Dendritic cell treated with granulocyte-macrophage colony-stimulating factor and Interleukin-4, amounts not matched to agents 40 ng/mL and 50 ng/mL, for 4 days (primary cell): ENCODE data around the gene RAB27A.
"Not testable (repeated sequence)": the region's sequence is repeated elsewhere in the genome, so short reads cannot be mapped to it uniquely, and the experiment has no call there.

Experiments used
- H3K27ac Mint-ChIP-seq: one replicate; pipeline ENCODE4 v1.8.0; 2022; ENCODE audit warnings: mild to moderate bottlenecking, mixed read lengths
- H3K27me3 Mint-ChIP-seq: one replicate; pipeline ENCODE4 v1.8.0; 2022; ENCODE audit warnings: mild to moderate bottlenecking, mixed read lengths
- H3K36me3 Mint-ChIP-seq: one replicate; pipeline ENCODE4 v1.8.0; 2022; ENCODE audit warnings: low read depth, mixed read lengths
- H3K4me1 Mint-ChIP-seq: one replicate; pipeline ENCODE4 v1.8.0; 2022; ENCODE audit warnings: low read depth, mixed read lengths
- H3K4me3 Mint-ChIP-seq: one replicate; pipeline ENCODE4 v1.8.0; 2022; ENCODE audit warnings: mild to moderate bottlenecking, moderate library complexity, mixed read lengths
- H3K9me3 Mint-ChIP-seq: one replicate; pipeline ENCODE4 v1.8.0; 2022; ENCODE audit warnings: mixed read lengths
- intact Hi-C: fragments of 100-400 bp; cut with micrococcal nuclease; formaldehyde crosslinking; loops from one replicate; pipeline ENCODE4 v1.15.0; 2022

The RAB27A gene

DNA sequence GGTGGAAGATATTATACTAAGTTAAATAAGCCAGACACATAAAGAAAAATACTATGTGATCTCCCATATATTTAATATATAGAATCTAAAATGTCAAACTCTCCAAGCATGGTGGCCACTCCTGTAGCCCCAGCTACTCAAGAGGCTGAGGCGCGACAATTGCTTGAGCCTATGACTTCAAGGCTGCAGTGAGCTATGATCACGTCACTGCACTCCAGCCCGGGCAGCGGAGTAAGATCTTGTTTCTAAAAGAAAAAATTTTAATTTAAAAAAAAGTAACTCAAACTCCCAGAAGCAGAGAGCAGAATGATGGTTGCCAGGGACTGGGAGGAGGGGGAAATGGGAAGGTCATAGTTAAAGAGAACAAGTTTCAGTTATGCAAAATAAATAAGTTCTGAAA, 13.3 kb downstream of the RAB27A start:
- Mint-ChIP-seq H3K27ac (no peak overlapping the region), H3K4me3 (no peak overlapping the region), H3K27me3 (no peaks in the 10 kb centered on the region), H3K4me1 (peaks cover 42% of the 10 kb centered on the region), H3K36me3 (no peaks in the 10 kb centered on the region), H3K9me3 (no peaks in the 10 kb centered on the region)
- intact Hi-C loops = no loop called here

DNA sequence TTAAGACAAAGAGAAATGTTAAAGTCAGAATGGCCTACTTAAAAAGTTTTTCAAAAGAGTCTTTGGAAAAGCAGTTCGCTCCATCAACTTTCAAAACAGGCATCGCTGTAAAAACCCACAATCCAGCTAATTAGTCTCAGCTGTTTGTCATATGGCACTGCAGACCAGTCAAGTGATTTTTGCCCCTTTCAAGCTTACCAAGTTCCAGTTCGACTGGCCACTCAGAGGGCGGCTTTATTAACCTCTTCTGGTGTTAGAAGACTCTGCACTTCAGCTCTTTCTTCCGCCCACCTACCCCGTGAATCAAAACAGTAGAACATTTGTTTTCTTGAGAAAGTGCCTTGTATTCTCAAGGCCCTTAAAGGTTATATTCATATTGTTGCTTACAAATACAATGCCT, 19.3 kb downstream of the RAB27A start:
- intact Hi-C loops = no loop called here
- Mint-ChIP-seq H3K4me3 (no peak overlapping the region), H3K27ac (peak overlapping the region; percentile 16), H3K36me3 (peaks cover 14% of the 10 kb centered on the region), H3K4me1 (peaks cover 51% of the 10 kb centered on the region), H3K27me3 (no peaks in the 10 kb centered on the region), H3K9me3 (no peaks in the 10 kb centered on the region)

DNA sequence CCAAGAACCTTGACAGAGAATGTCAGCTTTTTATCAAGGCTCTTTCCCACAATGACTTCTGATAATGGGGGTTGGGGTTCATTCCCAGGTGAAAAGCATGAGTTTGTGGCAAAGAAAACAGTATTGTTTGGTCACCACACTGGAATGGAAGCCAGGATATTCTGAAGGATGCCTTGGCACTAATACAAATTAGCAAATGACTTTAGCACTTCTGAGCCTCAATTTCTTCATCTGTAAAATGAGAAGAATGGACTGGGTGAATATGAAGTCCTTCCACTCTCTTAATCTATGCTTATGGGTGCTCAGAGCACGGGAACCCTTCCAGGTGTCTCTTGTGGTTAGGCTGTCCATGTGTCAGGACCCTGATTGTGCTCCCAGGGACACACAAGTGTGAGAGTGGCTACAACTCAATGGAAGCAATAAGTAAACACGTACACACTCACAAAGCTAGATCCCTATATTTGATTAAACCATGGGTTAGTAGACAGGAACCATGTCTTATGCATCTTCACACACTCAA, 21.4 kb downstream of the RAB27A start:
- H3K27ac Mint-ChIP-seq = peak overlapping the region; percentile 79
- intact Hi-C loops = no loop called here
- no peaks in the 10 kb centered on the region for H3K27me3 Mint-ChIP-seq
- H3K36me3 Mint-ChIP-seq = peaks cover 16% of the 10 kb centered on the region
- H3K4me1 Mint-ChIP-seq = peaks cover 39% of the 10 kb centered on the region
- H3K9me3 Mint-ChIP-seq = no peaks in the 10 kb centered on the region
- no peak overlapping the region for H3K4me3 Mint-ChIP-seq

- intact Hi-C loops = no loop called here
Observed at GRCh38 chr15:55267401-55268175, 22.0 kb downstream of the RAB27A start.

GRCh38 chr15:55266547-55266946, 23.1 kb downstream of the RAB27A start:
- Mint-ChIP-seq H3K36me3 (peaks cover 16% of the 10 kb centered on the region), H3K4me1 (peaks cover 35% of the 10 kb centered on the region), H3K9me3 (no peaks in the 10 kb centered on the region), H3K27ac (peak overlapping the region; percentile 79), H3K27me3 (no peaks in the 10 kb centered on the region), H3K4me3 (no peak overlapping the region)
- intact Hi-C loops = no loop called here

More at GRCh38 chr15:55267401-55268175, 22.0 kb downstream of the RAB27A start:
- H3K27me3 Mint-ChIP-seq = no peaks in the 10 kb centered on the region
- H3K36me3 Mint-ChIP-seq = peaks cover 16% of the 10 kb centered on the region
- H3K27ac Mint-ChIP-seq = peak overlapping the region; percentile 79
- peak overlapping the region; percentile 54 for H3K4me3 Mint-ChIP-seq
- H3K9me3 Mint-ChIP-seq = no peaks in the 10 kb centered on the region
- peaks cover 36% of the 10 kb centered on the region for H3K4me1 Mint-ChIP-seq

- Mint-ChIP-seq H3K36me3 (peaks cover 5% of the 10 kb centered on the region), H3K9me3 (no peaks in the 10 kb centered on the region), H3K4me3 (no peak overlapping the region), H3K4me1 (peaks cover 40% of the 10 kb centered on the region), H3K27me3 (no peaks in the 10 kb centered on the region), H3K27ac (peak overlapping the region; percentile 14)
- intact Hi-C loops = no loop called here
Observed at GRCh38 chr15:55260562-55261131, 29.0 kb downstream of the RAB27A start.

DNA sequence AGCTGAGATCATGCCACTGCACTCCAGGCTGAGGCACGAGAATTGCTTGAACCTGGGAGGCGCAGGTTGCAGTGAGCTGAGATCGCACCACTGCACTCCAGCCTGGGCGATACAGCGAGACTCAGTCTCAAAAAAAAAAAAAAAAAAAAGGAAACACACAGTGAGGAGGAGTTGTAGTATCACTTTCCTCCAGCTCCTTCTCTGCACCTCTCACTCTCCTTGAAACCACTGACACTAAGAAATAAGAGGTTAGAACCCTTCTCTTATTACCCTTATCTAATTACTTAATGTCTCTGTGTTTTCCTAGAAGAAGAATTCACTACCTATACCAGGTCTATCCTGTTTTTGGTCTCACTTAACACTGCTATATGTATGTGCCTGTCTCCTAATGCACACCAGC, 31.7 kb downstream of the RAB27A start:
- no peak overlapping the region for H3K27ac Mint-ChIP-seq
- H3K9me3 Mint-ChIP-seq = no peaks in the 10 kb centered on the region
- peaks cover 61% of the 10 kb centered on the region for H3K4me1 Mint-ChIP-seq
- no peaks in the 10 kb centered on the region for H3K36me3 Mint-ChIP-seq
- intact Hi-C loops = loop anchor here (5.0 kb wide), 1 partner anchor 36 kb away; no protein-coding TSS in a partner anchor
- H3K27me3 Mint-ChIP-seq = no peaks in the 10 kb centered on the region
- H3K4me3 Mint-ChIP-seq = no peak overlapping the region

- Mint-ChIP-seq H3K9me3 (no peaks in the 10 kb centered on the region), H3K36me3 (no peaks in the 10 kb centered on the region), H3K27me3 (no peaks in the 10 kb centered on the region), H3K4me1 (peaks cover 69% of the 10 kb centered on the region), H3K27ac (no peak overlapping the region), H3K4me3 (no peak overlapping the region)
- intact Hi-C loops = loop anchor here (5.0 kb wide), 1 partner anchor 35 kb away; no protein-coding TSS in a partner anchor
Observed at GRCh38 chr15:55257012-55257670, 32.5 kb downstream of the RAB27A start.

GRCh38 chr15:55256281-55257011, 33.2 kb downstream of the RAB27A start:
- Mint-ChIP-seq H3K36me3 (no peaks in the 10 kb centered on the region), H3K9me3 (no peaks in the 10 kb centered on the region), H3K27me3 (no peaks in the 10 kb centered on the region), H3K4me1 (peaks cover 76% of the 10 kb centered on the region), H3K27ac (no peak overlapping the region), H3K4me3 (no peak overlapping the region)
- intact Hi-C loops = loop anchor here (5.0 kb wide), 1 partner anchor 34 kb away; no protein-coding TSS in a partner anchor

DNA sequence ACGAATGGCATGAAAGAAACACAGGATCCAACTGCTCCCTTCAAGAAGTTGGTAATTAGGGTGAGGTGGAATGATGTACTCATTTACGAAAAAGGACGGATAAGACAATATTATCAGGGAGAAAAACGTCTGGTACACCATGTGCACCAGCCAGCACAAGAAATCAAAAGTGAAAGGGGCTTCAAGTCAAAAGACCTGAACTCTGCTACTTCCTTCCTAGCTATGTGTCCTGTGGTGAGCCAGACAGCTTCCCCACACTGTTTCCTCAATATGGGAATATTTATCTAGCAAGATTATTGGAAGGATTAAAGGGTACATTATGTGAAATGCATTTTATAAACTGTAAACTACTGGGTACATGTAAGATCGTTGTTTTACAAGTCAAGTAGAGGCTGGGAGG, 33.9 kb downstream of the RAB27A start:
- Mint-ChIP-seq H3K4me3 (peak overlapping the region; percentile 19), H3K9me3 (no peaks in the 10 kb centered on the region), H3K27me3 (no peaks in the 10 kb centered on the region), H3K27ac (no peak overlapping the region), H3K4me1 (peaks cover 80% of the 10 kb centered on the region), H3K36me3 (no peaks in the 10 kb centered on the region)
- intact Hi-C loops = loop anchor here (5.0 kb wide), 1 partner anchor 33 kb away; no protein-coding TSS in a partner anchor

- Mint-ChIP-seq H3K4me3 (peak overlapping the region; percentile 24), H3K9me3 (no peaks in the 10 kb centered on the region), H3K36me3 (no peaks in the 10 kb centered on the region), H3K27ac (no peak overlapping the region), H3K27me3 (no peaks in the 10 kb centered on the region), H3K4me1 (peaks cover 79% of the 10 kb centered on the region)
- intact Hi-C loops = loop anchor here (5.0 kb wide), 2 partner anchors 32 to 33 kb away; partner anchors contain the start of gene RAB27A
Observed at GRCh38 chr15:55254916-55255679, 34.5 kb downstream of the RAB27A start.

DNA sequence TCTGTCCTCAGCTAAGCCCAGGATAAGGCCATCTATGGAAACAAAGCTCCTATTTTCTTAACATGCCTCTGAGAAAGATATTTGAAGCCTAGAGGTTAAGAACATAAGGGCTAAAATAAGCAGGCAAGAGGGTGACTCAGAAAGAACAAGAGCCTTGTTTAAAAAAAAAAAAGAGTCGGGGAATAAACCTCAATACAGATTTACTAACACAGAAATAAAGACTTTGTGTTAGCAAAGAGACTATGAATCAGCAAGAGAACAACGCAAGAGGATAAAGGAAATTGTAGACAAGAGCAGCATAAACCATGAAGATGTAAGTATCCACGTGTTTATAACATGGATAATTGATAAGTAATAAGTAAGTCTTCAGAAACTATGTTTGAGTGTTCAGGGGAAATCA, 36.0 kb downstream of the RAB27A start:
- intact Hi-C loops = loop anchor here (5.0 kb wide), 1 partner anchor 34 kb away; the partner anchor contains the start of gene RAB27A
- Mint-ChIP-seq H3K4me3 (no peak overlapping the region), H3K27me3 (no peaks in the 10 kb centered on the region), H3K27ac (peak overlapping the region; percentile 2), H3K9me3 (no peaks in the 10 kb centered on the region), H3K4me1 (peaks cover 75% of the 10 kb centered on the region), H3K36me3 (no peaks in the 10 kb centered on the region)

GRCh38 chr15:55252201-55252600, 37.4 kb downstream of the RAB27A start:
- H3K27me3 Mint-ChIP-seq, H3K9me3 Mint-ChIP-seq, H3K4me3 Mint-ChIP-seq, H3K36me3 Mint-ChIP-seq: not testable (repeated sequence)
- Mint-ChIP-seq H3K4me1 (peaks cover 74% of the 10 kb centered on the region), H3K27ac (peak overlapping the region; percentile 70)
- intact Hi-C loops = loop anchor here (5.0 kb wide), 1 partner anchor 35 kb away; the partner anchor contains the start of gene RAB27A
